Measurements from ENCODE around the gene AIPL1.

The AIPL1 gene

DNA sequence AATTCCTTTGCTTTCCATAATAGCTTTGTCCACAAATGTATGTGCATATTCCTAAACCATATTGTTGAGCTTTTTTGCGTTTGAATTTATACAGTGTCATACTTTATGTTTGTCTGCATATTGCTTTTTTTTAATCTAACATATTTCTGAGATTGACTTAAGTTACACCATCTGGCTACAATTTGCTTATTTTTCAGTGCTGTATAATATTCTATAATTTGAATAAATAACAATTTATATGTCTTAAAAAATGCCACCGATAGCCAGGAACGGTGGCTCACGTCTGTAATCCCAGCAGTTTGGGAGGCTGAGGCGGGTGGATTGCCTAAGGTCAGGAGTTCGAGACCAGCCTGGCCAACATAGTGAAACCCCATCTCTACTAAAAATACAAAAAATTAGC lies 7.9 kb upstream of the AIPL1 start:
- TF ChIP-seq, protein P1, sequence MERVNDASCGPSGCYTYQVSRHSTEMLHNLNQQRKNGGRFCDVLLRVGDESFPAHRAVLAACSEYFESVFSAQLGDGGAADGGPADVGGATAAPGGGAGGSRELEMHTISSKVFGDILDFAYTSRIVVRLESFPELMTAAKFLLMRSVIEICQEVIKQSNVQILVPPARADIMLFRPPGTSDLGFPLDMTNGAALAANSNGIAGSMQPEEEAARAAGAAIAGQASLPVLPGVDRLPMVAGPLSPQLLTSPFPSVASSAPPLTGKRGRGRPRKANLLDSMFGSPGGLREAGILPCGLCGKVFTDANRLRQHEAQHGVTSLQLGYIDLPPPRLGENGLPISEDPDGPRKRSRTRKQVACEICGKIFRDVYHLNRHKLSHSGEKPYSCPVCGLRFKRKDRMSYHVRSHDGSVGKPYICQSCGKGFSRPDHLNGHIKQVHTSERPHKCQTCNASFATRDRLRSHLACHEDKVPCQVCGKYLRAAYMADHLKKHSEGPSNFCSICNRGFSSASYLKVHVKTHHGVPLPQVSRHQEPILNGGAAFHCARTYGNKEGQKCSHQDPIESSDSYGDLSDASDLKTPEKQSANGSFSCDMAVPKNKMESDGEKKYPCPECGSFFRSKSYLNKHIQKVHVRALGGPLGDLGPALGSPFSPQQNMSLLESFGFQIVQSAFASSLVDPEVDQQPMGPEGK (CRISPR knock-in tag; IDR thresholded peaks at IDR 0.05; ENCODE audit: borderline replicate concordance) = no peak
- TF ChIP-seq ZC3H10 (CRISPR knock-in tag; IDR thresholded peaks at IDR 0.05) (no peak), TCF4 (CRISPR knock-in tag; IDR thresholded peaks at IDR 0.05; ENCODE audit: borderline replicate concordance) (no peak), SNAI2 (CRISPR knock-in tag; IDR thresholded peaks at IDR 0.05) (no peak)
- ATAC-seq = no peak

DNA sequence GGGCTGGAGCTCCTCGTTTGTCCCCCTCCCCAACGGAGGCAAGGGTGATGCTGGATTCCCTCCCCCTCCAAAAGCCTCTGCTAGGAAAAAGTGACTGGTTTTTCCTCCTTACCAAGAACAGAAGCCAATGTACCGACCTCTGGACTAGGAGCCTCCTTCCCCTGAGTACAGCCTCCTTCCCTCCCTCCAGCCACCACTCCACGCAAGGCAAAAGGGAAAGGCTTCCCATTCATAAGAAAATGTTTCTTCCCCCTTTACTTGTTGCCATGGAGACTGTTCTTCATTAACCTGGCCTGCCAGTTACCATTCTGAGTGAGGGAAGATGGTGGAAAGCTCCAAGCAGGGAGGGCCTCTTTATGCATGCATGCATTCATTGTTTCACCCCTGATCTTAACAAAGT lies 5.0 kb upstream of the AIPL1 start:
- TF ChIP-seq, protein P1 (CRISPR knock-in tag; IDR thresholded peaks at IDR 0.05; ENCODE audit: borderline replicate concordance) = no peak
- TF ChIP-seq ZFP30 (CRISPR knock-in tag; IDR thresholded peaks at IDR 0.05) = no peak
- no peak for TF ChIP-seq ESRRG (CRISPR knock-in tag; IDR thresholded peaks at IDR 0.05)
- TF ChIP-seq OSR1 (CRISPR knock-in tag; IDR thresholded peaks at IDR 0.05) = no peak
- no peak for TF ChIP-seq ZNF8 (CRISPR knock-in tag; IDR thresholded peaks at IDR 0.05)
- TF ChIP-seq CSDC2 (CRISPR knock-in tag; IDR thresholded peaks at IDR 0.05) = no peak
- TF ChIP-seq, protein P2, sequence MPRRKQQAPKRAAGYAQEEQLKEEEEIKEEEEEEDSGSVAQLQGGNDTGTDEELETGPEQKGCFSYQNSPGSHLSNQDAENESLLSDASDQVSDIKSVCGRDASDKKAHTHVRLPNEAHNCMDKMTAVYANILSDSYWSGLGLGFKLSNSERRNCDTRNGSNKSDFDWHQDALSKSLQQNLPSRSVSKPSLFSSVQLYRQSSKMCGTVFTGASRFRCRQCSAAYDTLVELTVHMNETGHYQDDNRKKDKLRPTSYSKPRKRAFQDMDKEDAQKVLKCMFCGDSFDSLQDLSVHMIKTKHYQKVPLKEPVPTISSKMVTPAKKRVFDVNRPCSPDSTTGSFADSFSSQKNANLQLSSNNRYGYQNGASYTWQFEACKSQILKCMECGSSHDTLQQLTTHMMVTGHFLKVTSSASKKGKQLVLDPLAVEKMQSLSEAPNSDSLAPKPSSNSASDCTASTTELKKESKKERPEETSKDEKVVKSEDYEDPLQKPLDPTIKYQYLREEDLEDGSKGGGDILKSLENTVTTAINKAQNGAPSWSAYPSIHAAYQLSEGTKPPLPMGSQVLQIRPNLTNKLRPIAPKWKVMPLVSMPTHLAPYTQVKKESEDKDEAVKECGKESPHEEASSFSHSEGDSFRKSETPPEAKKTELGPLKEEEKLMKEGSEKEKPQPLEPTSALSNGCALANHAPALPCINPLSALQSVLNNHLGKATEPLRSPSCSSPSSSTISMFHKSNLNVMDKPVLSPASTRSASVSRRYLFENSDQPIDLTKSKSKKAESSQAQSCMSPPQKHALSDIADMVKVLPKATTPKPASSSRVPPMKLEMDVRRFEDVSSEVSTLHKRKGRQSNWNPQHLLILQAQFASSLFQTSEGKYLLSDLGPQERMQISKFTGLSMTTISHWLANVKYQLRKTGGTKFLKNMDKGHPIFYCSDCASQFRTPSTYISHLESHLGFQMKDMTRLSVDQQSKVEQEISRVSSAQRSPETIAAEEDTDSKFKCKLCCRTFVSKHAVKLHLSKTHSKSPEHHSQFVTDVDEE (CRISPR knock-in tag; IDR thresholded peaks at IDR 0.05) = no peak
- TF ChIP-seq ARNTL (CRISPR knock-in tag; IDR thresholded peaks at IDR 0.05; ENCODE audit: borderline replicate concordance, low read depth) = no peak
- TF ChIP-seq RARB (CRISPR knock-in tag; IDR thresholded peaks at IDR 0.05) = no peak
- TF ChIP-seq ZNF70 (CRISPR knock-in tag; IDR thresholded peaks at IDR 0.05) = no peak
- TF ChIP-seq SNAI2 (CRISPR knock-in tag; IDR thresholded peaks at IDR 0.05) = no peak
- no peak for TF ChIP-seq ISL1 (CRISPR knock-in tag; IDR thresholded peaks at IDR 0.05)
- TF ChIP-seq, protein P3, sequence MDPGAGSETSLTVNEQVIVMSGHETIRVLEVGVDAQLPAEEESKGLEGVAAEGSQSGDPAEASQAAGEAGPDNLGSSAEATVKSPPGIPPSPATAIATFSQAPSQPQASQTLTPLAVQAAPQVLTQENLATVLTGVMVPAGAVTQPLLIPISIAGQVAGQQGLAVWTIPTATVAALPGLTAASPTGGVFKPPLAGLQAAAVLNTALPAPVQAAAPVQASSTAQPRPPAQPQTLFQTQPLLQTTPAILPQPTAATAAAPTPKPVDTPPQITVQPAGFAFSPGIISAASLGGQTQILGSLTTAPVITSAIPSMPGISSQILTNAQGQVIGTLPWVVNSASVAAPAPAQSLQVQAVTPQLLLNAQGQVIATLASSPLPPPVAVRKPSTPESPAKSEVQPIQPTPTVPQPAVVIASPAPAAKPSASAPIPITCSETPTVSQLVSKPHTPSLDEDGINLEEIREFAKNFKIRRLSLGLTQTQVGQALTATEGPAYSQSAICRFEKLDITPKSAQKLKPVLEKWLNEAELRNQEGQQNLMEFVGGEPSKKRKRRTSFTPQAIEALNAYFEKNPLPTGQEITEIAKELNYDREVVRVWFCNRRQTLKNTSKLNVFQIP (CRISPR knock-in tag; IDR thresholded peaks at IDR 0.05; ENCODE audit: borderline replicate concordance, low read depth) = no peak
- TF ChIP-seq ZC3H10 (CRISPR knock-in tag; IDR thresholded peaks at IDR 0.05) = no peak
- no peak for TF ChIP-seq ZNF565 (CRISPR knock-in tag; conservative IDR thresholded peaks at IDR 0.05; ENCODE audit: low read depth)
- no peak for TF ChIP-seq GLIS3 (CRISPR knock-in tag; IDR thresholded peaks at IDR 0.05)
- ATAC-seq = no peak

DNA sequence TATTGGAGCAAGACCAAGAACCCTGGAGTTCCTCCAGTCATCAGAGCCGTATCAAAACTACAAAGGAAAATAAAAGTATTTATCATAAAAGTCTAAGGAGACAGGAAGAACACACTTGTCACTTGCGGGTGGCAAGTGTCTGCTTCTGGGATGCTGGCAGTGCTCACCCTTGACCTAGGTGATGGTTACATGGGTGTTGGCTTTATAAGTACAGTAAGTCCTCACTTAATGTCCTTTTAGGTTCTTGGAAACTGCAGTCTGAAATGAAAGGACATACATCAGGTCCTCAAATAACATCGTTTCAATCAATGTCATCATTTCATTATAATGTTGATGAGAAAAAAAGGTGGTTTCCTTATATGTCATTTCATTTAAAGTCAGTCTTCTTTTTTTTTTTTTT lies 3.0 kb upstream of the AIPL1 start:
- no peak for ATAC-seq
- TF ChIP-seq, protein P1 (CRISPR knock-in tag; IDR thresholded peaks at IDR 0.05; ENCODE audit: borderline replicate concordance) = no peak
- TF ChIP-seq, protein P3 (CRISPR knock-in tag; IDR thresholded peaks at IDR 0.05; ENCODE audit: borderline replicate concordance, low read depth) = no peak
- TF ChIP-seq GLIS3 (CRISPR knock-in tag; IDR thresholded peaks at IDR 0.05) (no peak), ARNTL (CRISPR knock-in tag; IDR thresholded peaks at IDR 0.05; ENCODE audit: borderline replicate concordance, low read depth) (no peak), ZNF8 (CRISPR knock-in tag; IDR thresholded peaks at IDR 0.05) (no peak), ISL1 (CRISPR knock-in tag; IDR thresholded peaks at IDR 0.05) (no peak), CSDC2 (CRISPR knock-in tag; IDR thresholded peaks at IDR 0.05) (no peak), ZNF565 (CRISPR knock-in tag; conservative IDR thresholded peaks at IDR 0.05; ENCODE audit: low read depth) (no peak), RARB (CRISPR knock-in tag; IDR thresholded peaks at IDR 0.05) (no peak), OSR1 (CRISPR knock-in tag; IDR thresholded peaks at IDR 0.05) (no peak), BACH2 (CRISPR knock-in tag; IDR thresholded peaks at IDR 0.05; ENCODE audit: borderline replicate concordance) (no peak), ZNF70 (CRISPR knock-in tag; IDR thresholded peaks at IDR 0.05) (no peak), ESRRG (CRISPR knock-in tag; IDR thresholded peaks at IDR 0.05) (no peak), ZFP3 (CRISPR knock-in tag; IDR thresholded peaks at IDR 0.05) (no peak), SNAI2 (CRISPR knock-in tag; IDR thresholded peaks at IDR 0.05) (no peak)
- TF ChIP-seq, protein P2 (CRISPR knock-in tag; IDR thresholded peaks at IDR 0.05) = no peak
- TF ChIP-seq, protein P4, sequence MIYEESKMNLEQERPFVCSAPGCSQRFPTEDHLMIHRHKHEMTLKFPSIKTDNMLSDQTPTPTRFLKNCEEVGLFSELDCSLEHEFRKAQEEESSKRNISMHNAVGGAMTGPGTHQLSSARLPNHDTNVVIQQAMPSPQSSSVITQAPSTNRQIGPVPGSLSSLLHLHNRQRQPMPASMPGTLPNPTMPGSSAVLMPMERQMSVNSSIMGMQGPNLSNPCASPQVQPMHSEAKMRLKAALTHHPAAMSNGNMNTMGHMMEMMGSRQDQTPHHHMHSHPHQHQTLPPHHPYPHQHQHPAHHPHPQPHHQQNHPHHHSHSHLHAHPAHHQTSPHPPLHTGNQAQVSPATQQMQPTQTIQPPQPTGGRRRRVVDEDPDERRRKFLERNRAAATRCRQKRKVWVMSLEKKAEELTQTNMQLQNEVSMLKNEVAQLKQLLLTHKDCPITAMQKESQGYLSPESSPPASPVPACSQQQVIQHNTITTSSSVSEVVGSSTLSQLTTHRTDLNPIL (CRISPR knock-in tag; IDR thresholded peaks at IDR 0.05; ENCODE audit: low read depth) = no peak
